ENCODE data around the gene SVOP. TPM values are rescaled to one million over a fixed set of nuclear protein-coding genes. Genes with fewer than 3 reads are reported as not detected.
A peak's percentile ranks its signal among the peaks of the same experiment; 100 is the strongest.

SVOP gene
- total RNA-seq, 1 experiment from 2014 or later = 0.47 TPM

DNA sequence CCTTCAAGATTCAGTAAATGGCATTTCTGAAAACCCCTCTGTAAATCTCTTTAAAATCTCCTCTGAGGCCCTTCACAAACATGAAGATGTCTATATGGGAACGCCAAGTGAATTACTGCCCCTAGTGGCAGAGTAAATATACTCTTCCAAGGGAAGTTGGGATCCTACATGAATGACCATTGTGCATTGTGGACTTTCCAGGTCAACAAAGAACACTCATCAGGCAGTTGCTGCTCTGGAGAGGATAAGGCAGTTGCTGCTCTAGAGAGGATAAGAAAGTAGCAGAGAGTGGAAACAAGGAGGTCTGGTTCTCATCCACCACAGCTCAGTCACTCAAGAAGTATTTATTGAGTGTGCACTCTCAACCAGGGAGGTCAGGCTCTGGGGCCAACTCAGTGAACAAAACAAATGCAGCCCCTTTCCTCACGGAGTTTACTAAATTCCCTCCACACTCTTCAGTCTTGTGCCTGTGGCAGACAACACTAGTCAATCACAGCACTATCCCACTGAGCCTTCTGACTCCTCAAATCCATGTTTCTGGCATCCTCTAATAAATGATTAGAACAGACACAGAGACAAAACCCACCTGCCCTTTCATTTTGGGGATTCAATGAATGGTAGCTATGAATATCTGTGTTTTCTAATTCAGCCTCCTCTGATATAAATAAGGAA lies 52.9 kb downstream of the SVOP start:
- Histone ChIP-seq H3K9me3 (ENCODE audit: control insufficient read depth in 1 of 2, insufficient read depth in 1 of 2, low read depth in 1 of 2, low read length in 2 of 2) (no peaks in the 10 kb centered on the region), H3K27ac (ENCODE audit: low read depth, low read length) (no peak overlapping the region), H3K9ac (ENCODE audit: low read length) (no peak overlapping the region), H4K20me1 (ENCODE audit: insufficient read depth) (no peaks in the 10 kb centered on the region), H2AFZ (ENCODE audit: low read depth, low read length, poor library complexity, severe bottlenecking) (peak overlapping the region; percentile 97), H3K4me2 (ENCODE audit: low read length) (peak overlapping the region; percentile 23; the same call in 1 of the 2 replicates), H3K79me2 (ENCODE audit: insufficient read depth, low read length) (no peaks in the 10 kb centered on the region), H3K9me2 (ENCODE audit: insufficient read depth) (no peaks in the 10 kb centered on the region), H3K4me1 (ENCODE audit: control insufficient read depth in 1 of 2, insufficient read depth in 2 of 2, low read length in 2 of 2) (peaks cover 0 to 8% of the 10 kb centered on the region in 2 experiments; a peak in 2 of 4 replicates), H3K36me3 (ENCODE audit: control insufficient read depth in 1 of 2, insufficient read depth in 2 of 2, low read length in 2 of 2) (no peaks in the 10 kb centered on the region), H3K27me3 (ENCODE audit: insufficient read depth, low read length) (no peaks in the 10 kb centered on the region), H3K4me3 (replicated peaks in 1 of 2; ENCODE audit: low read depth in 1 of 2, low read length in 2 of 2) (no peak overlapping the region)
- ATAC-seq = peak; percentile 97
- TF ChIP-seq RAD21 (IDR thresholded peaks at IDR 0.05; ENCODE audit: low read depth) = peak; percentile 34
- TF ChIP-seq, protein P1, sequence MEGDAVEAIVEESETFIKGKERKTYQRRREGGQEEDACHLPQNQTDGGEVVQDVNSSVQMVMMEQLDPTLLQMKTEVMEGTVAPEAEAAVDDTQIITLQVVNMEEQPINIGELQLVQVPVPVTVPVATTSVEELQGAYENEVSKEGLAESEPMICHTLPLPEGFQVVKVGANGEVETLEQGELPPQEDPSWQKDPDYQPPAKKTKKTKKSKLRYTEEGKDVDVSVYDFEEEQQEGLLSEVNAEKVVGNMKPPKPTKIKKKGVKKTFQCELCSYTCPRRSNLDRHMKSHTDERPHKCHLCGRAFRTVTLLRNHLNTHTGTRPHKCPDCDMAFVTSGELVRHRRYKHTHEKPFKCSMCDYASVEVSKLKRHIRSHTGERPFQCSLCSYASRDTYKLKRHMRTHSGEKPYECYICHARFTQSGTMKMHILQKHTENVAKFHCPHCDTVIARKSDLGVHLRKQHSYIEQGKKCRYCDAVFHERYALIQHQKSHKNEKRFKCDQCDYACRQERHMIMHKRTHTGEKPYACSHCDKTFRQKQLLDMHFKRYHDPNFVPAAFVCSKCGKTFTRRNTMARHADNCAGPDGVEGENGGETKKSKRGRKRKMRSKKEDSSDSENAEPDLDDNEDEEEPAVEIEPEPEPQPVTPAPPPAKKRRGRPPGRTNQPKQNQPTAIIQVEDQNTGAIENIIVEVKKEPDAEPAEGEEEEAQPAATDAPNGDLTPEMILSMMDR (IDR thresholded peaks at IDR 0.05 in 2 of 3, conservative IDR thresholded peaks at IDR 0.05 in 1 of 3; ENCODE audit: borderline replicate concordance in 1 of 3, insufficient read depth in 1 of 3, low read depth in 2 of 3, low read length in 2 of 3) = peak; percentile 52 to 87 (median 70); a peak in 5 of 6 replicates
- TF ChIP-seq, protein P2, sequence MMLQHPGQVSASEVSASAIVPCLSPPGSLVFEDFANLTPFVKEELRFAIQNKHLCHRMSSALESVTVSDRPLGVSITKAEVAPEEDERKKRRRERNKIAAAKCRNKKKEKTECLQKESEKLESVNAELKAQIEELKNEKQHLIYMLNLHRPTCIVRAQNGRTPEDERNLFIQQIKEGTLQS (IDR thresholded peaks at IDR 0.05) = no peak
- ChIA-PET CTCF (no interaction called here), POLR2A (no interaction called here), RAD21 (ENCODE audit: low non-redundant PET in 1 of 2, low total read pairs in 2 of 2, uncharacterized antibody in 2 of 2, unreplicated experiment in 2 of 2) (no interaction called here)
- no TSS peak for BruUV-seq (replicated peaks)
- DNase-seq (ENCODE audit: low read depth, low spot score) = peak; percentile 40
- intact Hi-C loops (cut with micrococcal nuclease) = no loop called here

DNA sequence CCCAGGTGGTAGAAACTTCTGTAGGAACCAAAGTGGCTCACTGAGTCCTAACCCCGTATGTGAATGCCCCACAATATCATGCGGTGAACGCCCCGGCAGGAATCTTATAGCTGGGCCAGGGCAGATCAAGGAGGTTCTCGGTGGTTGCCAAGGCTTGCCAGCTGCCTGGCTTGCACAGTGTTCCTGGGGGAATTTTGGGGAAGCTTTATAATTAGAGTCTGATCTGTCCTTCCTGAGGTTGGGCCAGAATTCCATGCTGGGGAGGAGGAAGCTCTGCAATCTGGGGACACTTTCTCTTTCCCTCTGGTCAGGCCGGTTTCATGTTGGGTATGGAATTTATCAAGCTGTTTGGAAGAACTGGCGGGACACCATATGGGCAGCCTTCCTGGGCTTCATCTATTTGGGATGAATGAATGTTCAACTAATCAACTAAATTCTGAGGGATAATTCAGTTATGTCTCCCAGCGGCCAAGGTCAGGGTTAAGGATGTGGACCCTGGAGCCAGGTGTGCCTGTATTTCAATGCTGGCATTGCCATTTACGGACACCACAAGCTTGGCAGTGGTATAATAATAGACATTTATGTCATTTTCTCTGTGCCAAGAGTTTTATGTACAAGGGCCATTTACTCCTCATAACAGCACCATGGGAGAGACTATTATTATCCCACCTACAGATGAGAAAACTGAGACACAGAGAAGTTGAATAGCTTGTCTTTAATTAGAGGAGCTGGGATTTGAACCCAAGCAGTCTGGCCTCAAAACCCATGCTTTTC lies 54.3 kb downstream of the SVOP start:
- ChIA-PET CTCF (no interaction called here), RAD21 (ENCODE audit: low non-redundant PET in 1 of 2, low total read pairs in 2 of 2, uncharacterized antibody in 2 of 2, unreplicated experiment in 2 of 2) (no interaction called here), POLR2A (no interaction called here)
- Histone ChIP-seq H3K27ac (ENCODE audit: low read depth, low read length) (no peak overlapping the region), H3K4me2 (ENCODE audit: low read length) (no peak overlapping the region), H3K36me3 (ENCODE audit: control insufficient read depth in 1 of 2, insufficient read depth in 2 of 2, low read length in 2 of 2) (no peaks in the 10 kb centered on the region), H3K9ac (ENCODE audit: low read length) (no peak overlapping the region), H3K79me2 (ENCODE audit: insufficient read depth, low read length) (no peaks in the 10 kb centered on the region), H3K4me1 (ENCODE audit: control insufficient read depth in 1 of 2, insufficient read depth in 2 of 2, low read length in 2 of 2) (peaks cover 0 to 8% of the 10 kb centered on the region in 2 experiments; a peak in 2 of 4 replicates), H2AFZ (ENCODE audit: low read depth, low read length, poor library complexity, severe bottlenecking) (no peak overlapping the region), H3K9me2 (ENCODE audit: insufficient read depth) (no peaks in the 10 kb centered on the region), H3K27me3 (ENCODE audit: insufficient read depth, low read length) (no peaks in the 10 kb centered on the region), H3K9me3 (ENCODE audit: control insufficient read depth in 1 of 2, insufficient read depth in 1 of 2, low read depth in 1 of 2, low read length in 2 of 2) (no peaks in the 10 kb centered on the region), H4K20me1 (ENCODE audit: insufficient read depth) (no peaks in the 10 kb centered on the region), H3K4me3 (replicated peaks in 1 of 2; ENCODE audit: low read depth in 1 of 2, low read length in 2 of 2) (no peak overlapping the region)
- BruUV-seq (replicated peaks) = no TSS peak
- ATAC-seq (no peak), DNase-seq (ENCODE audit: low read depth, low spot score) (no peak)
- intact Hi-C loops (cut with micrococcal nuclease) = no loop called here
- no peak for TF ChIP-seq SIN3A (IDR thresholded peaks at IDR 0.05; ENCODE audit: low read depth)
- no peak for TF ChIP-seq EZH2 (IDR thresholded peaks at IDR 0.05)
- no peak for TF ChIP-seq RAD21 (IDR thresholded peaks at IDR 0.05; ENCODE audit: low read depth)
- no peak for TF ChIP-seq SRF (IDR thresholded peaks at IDR 0.05; ENCODE audit: low read depth)
- no peak for TF ChIP-seq JUND (IDR thresholded peaks at IDR 0.05)
- TF ChIP-seq TCF7L2 (IDR thresholded peaks at IDR 0.05; ENCODE audit: borderline replicate concordance, extremely low read depth, insufficient read depth, insufficient read length) = no peak
- TF ChIP-seq YY1 (IDR thresholded peaks at IDR 0.05; ENCODE audit: extremely low read depth, insufficient replicate concordance, low read depth, low read length) = no peak
- TF ChIP-seq, protein P1 (IDR thresholded peaks at IDR 0.05 in 2 of 3, conservative IDR thresholded peaks at IDR 0.05 in 1 of 3; ENCODE audit: borderline replicate concordance in 1 of 3, insufficient read depth in 1 of 3, low read depth in 2 of 3, low read length in 2 of 3) = no peak
- no peak for TF ChIP-seq EGR1 (IDR thresholded peaks at IDR 0.05; ENCODE audit: low read depth)
- TF ChIP-seq POLR2AphosphoS5 (IDR thresholded peaks at IDR 0.05; ENCODE audit: low read depth, low read length) = no peak

Data from HCT116 (cell line).